IMR-90 (cell line): Measurements from ENCODE around the gene LRRC72. TPM values are rescaled to one million over a fixed set of nuclear protein-coding genes. Genes with fewer than 3 reads are reported as not detected.

Source experiments
- polyA plus RNA-seq, 3 experiments: library from polyadenylated mRNA; depleted of rRNA; stranded (reverse); fragments of >200 nt; gene quantifications; 2 replicates each; pipeline ENCODE4 v1.2.3, GENCODE V29; 2012; ENCODE audit warnings: low replicate concordance in 1 of 3
- total RNA-seq: library from RNA; depleted of rRNA; stranded (reverse); fragments of >200 nt; gene quantifications from 2 replicates; pipeline ENCODE4 v1.2.3, GENCODE V29; 2012; rRNA removed

The LRRC72 gene
- total and polyA plus RNA-seq, 2 of the 4 experiments (the other 2 are of a cell fraction), result not detected

Other genes starting within 250 kb of the LRRC72 start
- 1.3 and 2.5 TPM in 2 replicates for gene CRPPA, start 105.3 kb upstream of the LRRC72 start, total RNA-seq
- gene CRPPA, start 105.3 kb upstream of the LRRC72 start, polyA plus RNA-seq (2012; rRNA removed), result 0.47 and 0.67 TPM in 2 replicates
- under 0.01 TPM in 1 of 2 replicates, not detected in the other for gene SOSTDC1, start 61.1 kb upstream of the LRRC72 start, total RNA-seq
- 0.04 and 0.07 TPM in 2 replicates for gene SOSTDC1, start 61.1 kb upstream of the LRRC72 start, polyA plus RNA-seq (2012; rRNA removed)
- gene ANKMY2, start 118.9 kb downstream of the LRRC72 start, total RNA-seq, result 41.9 and 43.6 TPM in 2 replicates
- gene ANKMY2, start 118.9 kb downstream of the LRRC72 start, polyA plus RNA-seq (2012; rRNA removed), result 15.8 and 19.5 TPM in 2 replicates
- gene BZW2, start 119.4 kb downstream of the LRRC72 start, total RNA-seq, result 58.1 and 65.0 TPM in 2 replicates
- 86.1 and 92.9 TPM in 2 replicates for gene BZW2, start 119.4 kb downstream of the LRRC72 start, polyA plus RNA-seq (2012; rRNA removed)
- 3.0 and 6.1 TPM in 2 replicates for gene TSPAN13, start 226.9 kb downstream of the LRRC72 start, total RNA-seq
- 3.6 and 5.0 TPM in 2 replicates for gene TSPAN13, start 226.9 kb downstream of the LRRC72 start, polyA plus RNA-seq (2012; rRNA removed)